HUES48 (cell line): Measurements from ENCODE around the gene ARNT2.

Experiments used
- H3K27ac ChIP-seq: one replicate; pipeline ENCODE4 v1.7.0; 2013; ENCODE audit warnings: low read depth, low read length, inconsistent platforms
- H3K27me3 ChIP-seq: 2 replicates; pipeline ENCODE4 v1.6.1; 2013; ENCODE audit warnings: mild to moderate bottlenecking, low read length; ENCODE audit not compliant: control insufficient read depth, insufficient read depth
- H3K36me3 ChIP-seq: 2 replicates; pipeline ENCODE4 v1.6.1; 2013; ENCODE audit warnings: low read length; ENCODE audit not compliant: control insufficient read depth, insufficient read depth
- H3K4me1 ChIP-seq: 2 replicates; pipeline ENCODE4 v1.6.1; 2013; ENCODE audit warnings: mild to moderate bottlenecking, low read length; ENCODE audit not compliant: control insufficient read depth, insufficient read depth
- H3K4me3 ChIP-seq: 2 replicates; pipeline ENCODE4 v1.5.1; 2013; ENCODE audit warnings: mild to moderate bottlenecking, low read depth, low read length
- H3K9ac ChIP-seq: 2 replicates; pipeline ENCODE4 v1.6.1; 2013; ENCODE audit warnings: mild to moderate bottlenecking, low read depth, low read length, moderate library complexity
- H3K9me3 ChIP-seq: 2 replicates; pipeline ENCODE4 v1.6.1; 2013; ENCODE audit warnings: low read length; ENCODE audit not compliant: control insufficient read depth, insufficient read depth

ARNT2 gene

DNA sequence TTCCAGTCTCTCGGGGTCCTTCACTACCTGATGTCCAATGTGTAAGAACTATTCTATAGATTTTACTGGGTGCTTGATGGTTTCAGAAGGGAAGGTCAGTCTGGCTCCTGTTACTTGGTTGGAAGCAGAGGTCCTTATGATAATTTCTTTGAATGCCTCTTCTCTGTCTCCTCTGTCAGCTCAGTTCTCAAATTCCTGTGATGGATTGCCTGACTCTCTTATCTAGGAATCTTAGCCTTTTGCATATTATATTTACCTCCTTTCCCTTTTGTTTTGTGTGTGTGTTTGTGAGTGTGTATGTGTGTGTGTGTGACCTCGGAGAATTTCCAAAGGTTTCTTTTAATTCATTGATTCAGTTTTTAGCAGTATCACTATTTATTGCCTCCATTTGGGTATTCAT, 88.2 kb downstream of the ARNT2 start:
- H3K36me3 ChIP-seq = no peaks in the 10 kb centered on the region
- no peak overlapping the region for H3K4me3 ChIP-seq
- no peaks in the 10 kb centered on the region for H3K9me3 ChIP-seq
- no peaks in the 10 kb centered on the region for H3K27me3 ChIP-seq
- no peak overlapping the region for H3K27ac ChIP-seq
- peaks cover 11% of the 10 kb centered on the region; the same call in 1 of the 2 replicates for H3K4me1 ChIP-seq
- H3K9ac ChIP-seq = no peak overlapping the region

DNA sequence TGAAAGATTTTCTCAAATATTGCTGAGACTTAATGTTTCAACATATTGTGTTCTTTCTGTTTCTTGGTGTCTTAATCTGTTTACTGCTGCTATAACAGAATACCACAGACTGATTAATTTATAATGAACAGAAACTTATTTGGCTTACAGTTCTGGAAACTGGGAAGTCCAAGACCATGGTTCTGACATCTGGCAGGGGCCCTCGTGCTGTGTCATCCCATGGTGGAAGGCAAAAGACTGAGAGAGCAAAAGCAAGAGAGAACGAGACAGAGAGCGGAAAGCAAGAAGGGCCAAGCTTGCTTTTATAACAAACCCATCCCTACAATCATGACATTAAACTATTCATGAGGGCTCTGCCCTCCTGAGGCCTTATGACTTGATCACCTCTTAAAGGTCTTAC, 88.7 kb downstream of the ARNT2 start:
- Histone ChIP-seq H3K27ac (no peak overlapping the region), H3K27me3 (no peaks in the 10 kb centered on the region), H3K4me1 (peaks cover 11% of the 10 kb centered on the region; the same call in 1 of the 2 replicates), H3K4me3 (no peak overlapping the region), H3K9ac (no peak overlapping the region), H3K36me3 (no peaks in the 10 kb centered on the region), H3K9me3 (no peaks in the 10 kb centered on the region)

DNA sequence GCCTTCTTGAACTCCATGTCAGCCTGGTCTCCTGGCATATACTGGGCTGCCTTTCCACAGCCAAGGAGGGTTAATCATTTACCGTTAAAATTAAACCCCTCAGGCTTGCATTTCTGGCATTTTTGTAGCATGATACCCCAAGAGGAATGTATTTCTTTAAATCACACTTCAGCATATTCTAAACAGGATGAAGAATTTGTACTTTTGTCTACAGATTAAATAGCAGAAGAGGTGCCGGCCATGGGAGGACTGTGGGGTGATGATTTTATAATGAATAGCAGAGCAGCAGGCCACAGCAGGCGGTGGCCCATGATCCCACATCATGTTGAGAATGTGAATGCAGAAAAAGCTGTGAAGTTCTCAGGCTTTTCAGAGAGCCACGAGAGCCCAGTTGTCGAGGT, 90.2 kb downstream of the ARNT2 start:
- no peaks in the 10 kb centered on the region for H3K36me3 ChIP-seq
- H3K27me3 ChIP-seq = no peaks in the 10 kb centered on the region
- peaks cover 11% of the 10 kb centered on the region; the same call in 1 of the 2 replicates for H3K4me1 ChIP-seq
- no peak overlapping the region for H3K9ac ChIP-seq
- peak overlapping the region; percentile 23 for H3K27ac ChIP-seq
- H3K4me3 ChIP-seq = no peak overlapping the region
- no peaks in the 10 kb centered on the region for H3K9me3 ChIP-seq

DNA sequence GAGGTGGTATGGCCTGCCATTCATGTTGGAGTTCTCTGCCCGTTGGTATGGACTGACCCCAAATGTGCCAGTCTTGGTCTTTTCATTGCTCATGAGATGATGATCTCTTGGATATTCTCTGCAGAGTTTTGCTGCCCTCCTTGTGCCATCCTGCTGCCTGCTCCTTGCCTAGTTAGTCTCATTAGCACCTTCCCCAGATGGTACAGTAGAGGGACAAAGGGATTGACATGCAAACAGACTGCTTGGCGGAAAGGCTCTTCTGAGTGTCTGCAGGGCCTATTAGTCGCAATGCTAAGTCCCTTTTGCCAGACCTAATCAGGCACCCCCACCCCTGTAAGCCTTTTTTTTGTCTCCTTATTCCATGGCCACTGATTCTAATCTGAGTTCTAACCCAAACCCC, 90.6 kb downstream of the ARNT2 start:
- H3K4me1 ChIP-seq = peaks cover 11% of the 10 kb centered on the region; the same call in 1 of the 2 replicates
- H3K27ac ChIP-seq = peak overlapping the region; percentile 23

DNA sequence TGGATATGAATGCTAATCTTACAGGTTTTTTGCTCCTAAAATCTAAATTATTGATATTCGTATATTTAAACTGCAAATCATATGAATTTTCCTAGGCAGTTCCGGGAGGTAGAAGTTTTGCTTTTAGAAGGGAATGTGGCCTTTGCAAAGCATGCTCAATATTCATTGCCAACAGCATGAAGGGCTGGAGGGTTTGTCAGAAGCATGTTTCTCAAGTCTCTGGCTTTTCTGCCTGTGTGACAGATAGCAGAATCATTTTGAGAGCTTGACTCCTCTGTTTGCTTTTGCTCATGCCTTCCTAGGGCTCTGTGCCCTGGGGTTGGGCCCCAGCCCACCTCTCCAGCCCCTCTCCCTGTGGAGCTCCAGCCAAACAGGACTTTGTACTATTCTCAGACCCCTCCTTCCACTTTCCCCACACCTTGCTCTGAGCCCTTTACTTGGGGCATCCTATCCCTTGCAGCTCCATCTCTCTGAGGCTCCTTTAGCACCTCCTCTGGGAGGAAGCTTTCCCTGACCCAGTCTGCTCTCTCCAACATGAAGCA, 91.3 kb downstream of the ARNT2 start:
- no peak overlapping the region for H3K27ac ChIP-seq
- no peaks in the 10 kb centered on the region for H3K9me3 ChIP-seq
- no peaks in the 10 kb centered on the region for H3K36me3 ChIP-seq
- H3K9ac ChIP-seq = no peak overlapping the region
- peaks cover 11% of the 10 kb centered on the region; the same call in 1 of the 2 replicates for H3K4me1 ChIP-seq
- H3K27me3 ChIP-seq = no peaks in the 10 kb centered on the region
- H3K4me3 ChIP-seq = no peak overlapping the region

More for the DNA sequence above, 90.6 kb downstream of the ARNT2 start:
- no peaks in the 10 kb centered on the region for H3K27me3 ChIP-seq
- no peak overlapping the region for H3K4me3 ChIP-seq
- no peaks in the 10 kb centered on the region for H3K9me3 ChIP-seq
- no peak overlapping the region for H3K9ac ChIP-seq
- no peaks in the 10 kb centered on the region for H3K36me3 ChIP-seq

DNA sequence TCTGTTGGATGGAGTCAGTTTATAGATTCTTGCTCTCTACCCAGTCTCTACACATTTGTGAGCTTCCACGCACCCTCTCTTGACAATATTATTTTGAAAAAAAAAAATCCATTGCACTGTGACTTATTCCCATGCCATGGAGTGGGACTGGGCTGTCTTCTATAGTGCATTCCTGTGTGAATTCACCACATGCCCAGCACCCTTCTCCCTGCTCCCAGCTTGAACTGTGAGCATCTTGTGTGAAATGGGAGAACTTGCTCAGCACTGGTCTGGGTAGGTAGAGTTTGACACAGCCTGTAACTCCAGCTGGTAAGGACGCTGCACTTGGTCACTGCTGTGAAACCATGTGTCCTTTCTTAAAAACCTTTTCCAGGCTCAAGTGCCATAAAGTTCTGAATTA, 91.9 kb downstream of the ARNT2 start:
- H3K4me1 ChIP-seq = peaks cover 11% of the 10 kb centered on the region; the same call in 1 of the 2 replicates
- H3K27me3 ChIP-seq = no peaks in the 10 kb centered on the region
- H3K9me3 ChIP-seq = no peaks in the 10 kb centered on the region
- no peaks in the 10 kb centered on the region for H3K36me3 ChIP-seq
- no peak overlapping the region for H3K4me3 ChIP-seq
- no peak overlapping the region for H3K27ac ChIP-seq
- no peak overlapping the region for H3K9ac ChIP-seq

DNA sequence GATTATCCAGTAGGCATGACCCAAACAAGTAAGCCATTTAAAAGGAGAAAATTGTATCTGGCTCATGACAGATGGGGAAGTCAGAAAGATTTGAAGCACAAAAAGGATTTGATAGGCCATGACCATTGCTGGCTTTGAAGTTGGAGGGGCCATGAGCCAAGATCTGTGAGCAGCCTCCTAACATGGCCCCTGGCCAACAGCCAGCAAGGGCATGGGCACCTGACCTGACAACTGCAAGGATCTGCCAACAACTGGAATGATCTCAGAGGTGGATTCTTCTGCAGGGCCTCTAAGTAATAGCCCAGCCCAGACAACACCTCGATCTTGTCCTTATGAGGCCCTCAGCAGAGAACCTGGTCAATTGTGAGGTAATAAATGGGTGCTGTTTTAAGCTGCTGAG, 93.0 kb downstream of the ARNT2 start:
- Histone ChIP-seq H3K9me3 (no peaks in the 10 kb centered on the region), H3K9ac (no peak overlapping the region), H3K36me3 (no peaks in the 10 kb centered on the region), H3K4me3 (no peak overlapping the region), H3K27me3 (no peaks in the 10 kb centered on the region), H3K4me1 (peaks cover 11% of the 10 kb centered on the region; the same call in 1 of the 2 replicates), H3K27ac (no peak overlapping the region)

DNA sequence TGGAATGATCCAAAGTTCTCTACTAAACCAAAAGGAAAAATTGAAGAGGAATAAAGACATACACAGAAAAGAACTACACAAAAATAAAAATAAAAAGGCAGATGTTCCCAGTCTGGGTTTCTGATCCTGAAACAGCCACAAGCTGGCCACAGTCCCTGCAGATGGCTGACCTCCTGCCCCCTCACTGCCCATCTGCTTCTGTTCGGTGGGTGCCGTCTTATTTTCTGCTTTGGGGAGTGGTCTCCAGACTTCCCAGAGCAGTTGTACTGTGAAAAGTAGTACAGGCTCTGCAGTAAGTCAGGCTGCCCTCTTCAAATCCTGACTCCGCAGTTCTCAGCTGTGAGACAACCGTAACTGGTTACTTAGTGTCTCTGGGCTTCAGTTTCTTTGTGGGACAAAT, 94.5 kb downstream of the ARNT2 start:
- Histone ChIP-seq H3K36me3 (no peaks in the 10 kb centered on the region), H3K9me3 (no peaks in the 10 kb centered on the region), H3K9ac (no peak overlapping the region), H3K27me3 (no peaks in the 10 kb centered on the region), H3K27ac (no peak overlapping the region), H3K4me3 (no peak overlapping the region), H3K4me1 (peaks cover 11% of the 10 kb centered on the region; the same call in 1 of the 2 replicates)

DNA sequence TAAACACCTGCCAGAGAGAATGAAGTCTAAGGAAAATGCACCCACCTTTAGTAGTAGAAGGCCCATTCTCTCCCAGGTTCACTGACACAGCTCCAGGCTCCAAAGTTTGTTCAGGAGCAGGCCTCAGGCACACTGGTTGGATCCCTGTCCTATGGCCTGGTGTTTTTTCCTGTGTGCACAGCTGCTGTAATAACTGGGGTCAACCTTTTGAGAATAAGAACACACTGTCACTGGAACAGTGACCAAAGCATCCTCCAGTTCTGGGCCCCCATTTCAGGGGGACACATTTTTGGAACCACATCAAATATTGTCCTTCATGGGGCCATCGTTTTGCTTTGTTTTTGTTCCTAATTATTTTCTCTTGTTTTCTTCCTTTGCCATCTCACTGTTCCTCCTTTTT, 95.8 kb downstream of the ARNT2 start:
- Histone ChIP-seq H3K9ac (no peak overlapping the region), H3K27ac (no peak overlapping the region), H3K27me3 (no peaks in the 10 kb centered on the region), H3K9me3 (no peaks in the 10 kb centered on the region), H3K36me3 (no peaks in the 10 kb centered on the region), H3K4me1 (0 out of 2 replicates have a peak, but pooled peaks cover 1% of the 10 kb centered on the region), H3K4me3 (no peak overlapping the region)

DNA sequence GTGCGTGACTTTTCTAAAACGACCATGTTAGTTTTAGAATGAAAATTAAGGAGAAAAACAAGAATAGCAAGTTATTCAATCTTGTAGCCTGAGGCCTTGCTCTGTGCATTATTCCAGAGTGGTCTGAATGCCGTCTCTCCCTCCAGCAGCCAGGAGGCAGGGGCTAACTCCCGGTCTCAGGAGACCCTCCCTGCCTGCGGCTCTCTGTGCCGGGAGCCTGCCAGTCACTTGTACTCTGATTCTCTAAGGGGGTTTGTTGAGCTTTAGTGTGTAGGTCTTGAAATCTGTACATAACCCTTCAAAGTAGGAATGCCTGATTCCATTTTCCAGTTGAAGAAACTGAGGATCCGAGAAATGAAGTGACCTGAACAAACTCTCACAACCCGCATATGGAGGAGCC, 97.3 kb downstream of the ARNT2 start:
- Histone ChIP-seq H3K4me3 (no peak overlapping the region), H3K27ac (no peak overlapping the region), H3K4me1 (no peaks in the 10 kb centered on the region), H3K36me3 (no peaks in the 10 kb centered on the region), H3K27me3 (no peaks in the 10 kb centered on the region), H3K9ac (no peak overlapping the region), H3K9me3 (no peaks in the 10 kb centered on the region)

DNA sequence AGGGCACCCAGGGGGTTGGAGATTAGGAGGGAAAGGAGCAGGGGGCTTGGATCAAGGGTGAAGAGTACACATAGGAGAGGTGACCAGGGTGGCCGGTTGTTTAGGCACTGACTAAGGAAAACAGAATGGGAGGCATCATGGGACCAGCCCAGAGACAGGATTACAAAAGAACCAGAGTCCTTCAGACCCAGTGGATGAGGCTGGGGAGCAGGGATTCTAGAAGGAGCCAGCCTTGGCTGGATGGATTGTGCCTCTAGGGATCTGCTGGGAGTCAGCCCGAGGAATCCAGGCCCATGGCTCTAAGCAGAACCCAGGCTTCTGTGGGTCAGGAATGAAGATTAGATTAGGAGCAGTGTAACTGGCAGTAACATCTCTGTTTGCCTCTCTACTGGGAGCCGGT, 98.6 kb downstream of the ARNT2 start:
- Histone ChIP-seq H3K27me3 (no peaks in the 10 kb centered on the region), H3K36me3 (no peaks in the 10 kb centered on the region), H3K4me1 (no peaks in the 10 kb centered on the region), H3K9ac (no peak overlapping the region), H3K9me3 (no peaks in the 10 kb centered on the region), H3K27ac (no peak overlapping the region), H3K4me3 (no peak overlapping the region)
